ENCODE results near the gene DIAPH2. TPM values are rescaled to one million over a fixed set of nuclear protein-coding genes. Genes with fewer than 3 reads are reported as not detected.

Gene DIAPH2
- total and polyA plus RNA-seq, 2 donors (not counting 1 experiment from before 2014, with no cell fraction given), result 4.2 to 32.4 TPM

GRCh38 chrX:97238632-97239031 is 554.0 kb downstream of the DIAPH2 start:
- no CpG with 5 or more reads among the region's 5 CpGs for WGBS (ENCODE audit: insufficient coverage)
- Histone ChIP-seq H3K4me2 (replicated peaks; ENCODE audit: low read depth, low read length, poor library complexity, severe bottlenecking) (no peak overlapping the region), H3K27ac (ENCODE audit: low read length in 2 of 2) (no peak overlapping the region), H3K9me3 (ENCODE audit: control extremely low read depth in 1 of 3, control insufficient read depth in 2 of 3, insufficient read depth in 1 of 3, low read length in 2 of 3) (no peaks in the 10 kb centered on the region), H3K4me1 (ENCODE audit: control insufficient read depth in 2 of 2, insufficient read depth in 2 of 2, low read length in 2 of 2) (no peaks in the 10 kb centered on the region), H3K9ac (ENCODE audit: low read length) (no peak overlapping the region), H3K79me2 (ENCODE audit: control insufficient read depth, insufficient read depth, low read length) (no peaks in the 10 kb centered on the region), H3K4me3 (ENCODE audit: control extremely low read depth in 1 of 5, extremely low read depth in 1 of 5, insufficient read depth in 1 of 5, low read depth in 2 of 5, low read length in 4 of 5) (no peak overlapping the region), H2AFZ (ENCODE audit: insufficient read depth, low read depth, low read length, poor library complexity, severe bottlenecking) (no peak overlapping the region), H3K36me3 (replicated peaks in 1 of 2; ENCODE audit: control extremely low read depth in 1 of 2, control insufficient read depth in 1 of 2, extremely low read depth in 1 of 2, insufficient read depth in 2 of 2, low read length in 1 of 2) (no peaks in the 10 kb centered on the region), H4K20me1 (ENCODE audit: control insufficient read depth, insufficient read depth, low read length, poor library complexity, severe bottlenecking) (no peaks in the 10 kb centered on the region), H3K27me3 (replicated peaks in 1 of 4; ENCODE audit: control extremely low read depth in 1 of 4, control insufficient read depth in 3 of 4, insufficient read depth in 4 of 4, low read length in 3 of 4) (no peaks in the 10 kb centered on the region)
- Mint-ChIP-seq H3K27ac (no peak overlapping the region), H3K4me1 (no peaks in the 10 kb centered on the region), H3K27me3 (no peaks in the 10 kb centered on the region), H3K9me3 (ENCODE audit: insufficient read depth) (no peaks in the 10 kb centered on the region), H3K4me3 (no peak overlapping the region)
- CTCF ChIA-PET, result no interaction called here
- DNase-seq (no peak), ATAC-seq (ENCODE audit: low read depth) (no peak)
- POLR2A ChIA-PET, result no interaction called here
- intact Hi-C loops (cut with micrococcal nuclease), result no loop called here
- TF ChIP-seq EZH2 (IDR thresholded peaks at IDR 0.05; ENCODE audit: borderline replicate concordance, insufficient read depth, low read depth, low read length, poor library complexity, severe bottlenecking), result no peak
- no peak for TF ChIP-seq CTCF (IDR thresholded peaks at IDR 0.05)

- TF ChIP-seq EZH2 (IDR thresholded peaks at IDR 0.05; ENCODE audit: borderline replicate concordance, insufficient read depth, low read depth, low read length, poor library complexity, severe bottlenecking), result no peak
- no peak for TF ChIP-seq CTCF (IDR thresholded peaks at IDR 0.05)
- H3K4me2 ChIP-seq (replicated peaks; ENCODE audit: low read depth, low read length, poor library complexity, severe bottlenecking), result no peak overlapping the region
- ATAC-seq (ENCODE audit: low read depth) (no peak), DNase-seq (no peak)
- H3K4me3 Mint-ChIP-seq, result no peak overlapping the region
- H3K27ac ChIP-seq (ENCODE audit: low read length in 2 of 2), result no peak overlapping the region
- no peaks in the 10 kb centered on the region for H3K9me3 ChIP-seq (ENCODE audit: control extremely low read depth in 1 of 3, control insufficient read depth in 2 of 3, insufficient read depth in 1 of 3, low read length in 2 of 3)
- no peak overlapping the region for H2AFZ ChIP-seq (ENCODE audit: insufficient read depth, low read depth, low read length, poor library complexity, severe bottlenecking)
- POLR2A ChIA-PET, result no interaction called here
- CTCF ChIA-PET, result no interaction called here
- no CpG with 5 or more reads among the region's 3 CpGs for WGBS (ENCODE audit: insufficient coverage)
- no peaks in the 10 kb centered on the region for H3K79me2 ChIP-seq (ENCODE audit: control insufficient read depth, insufficient read depth, low read length)
- no peaks in the 10 kb centered on the region for H3K27me3 Mint-ChIP-seq
- H3K27me3 ChIP-seq (replicated peaks in 1 of 4; ENCODE audit: control extremely low read depth in 1 of 4, control insufficient read depth in 3 of 4, insufficient read depth in 4 of 4, low read length in 3 of 4), result no peaks in the 10 kb centered on the region
- H3K4me1 ChIP-seq (ENCODE audit: control insufficient read depth in 2 of 2, insufficient read depth in 2 of 2, low read length in 2 of 2), result no peaks in the 10 kb centered on the region
- H3K4me3 ChIP-seq (ENCODE audit: control extremely low read depth in 1 of 5, extremely low read depth in 1 of 5, insufficient read depth in 1 of 5, low read depth in 2 of 5, low read length in 4 of 5), result no peak overlapping the region
- H3K4me1 Mint-ChIP-seq, result no peaks in the 10 kb centered on the region
- intact Hi-C loops (cut with micrococcal nuclease), result no loop called here
- no peaks in the 10 kb centered on the region for H4K20me1 ChIP-seq (ENCODE audit: control insufficient read depth, insufficient read depth, low read length, poor library complexity, severe bottlenecking)
- no peak overlapping the region for H3K9ac ChIP-seq (ENCODE audit: low read length)
- H3K9me3 Mint-ChIP-seq (ENCODE audit: insufficient read depth), result no peaks in the 10 kb centered on the region
- H3K36me3 ChIP-seq (replicated peaks in 1 of 2; ENCODE audit: control extremely low read depth in 1 of 2, control insufficient read depth in 1 of 2, extremely low read depth in 1 of 2, insufficient read depth in 2 of 2, low read length in 1 of 2), result no peaks in the 10 kb centered on the region
- H3K27ac Mint-ChIP-seq, result no peak overlapping the region
Observed at GRCh38 chrX:97252111-97252510, 567.5 kb downstream of the DIAPH2 start.

All from B cell (primary cell).